ENCODE data around the gene ZBTB16. TPM values are rescaled to one million over a fixed set of nuclear protein-coding genes. Genes with fewer than 3 reads are reported as not detected.

ZBTB16 gene
- polyA plus RNA-seq, 1 experiment = not detected

DNA sequence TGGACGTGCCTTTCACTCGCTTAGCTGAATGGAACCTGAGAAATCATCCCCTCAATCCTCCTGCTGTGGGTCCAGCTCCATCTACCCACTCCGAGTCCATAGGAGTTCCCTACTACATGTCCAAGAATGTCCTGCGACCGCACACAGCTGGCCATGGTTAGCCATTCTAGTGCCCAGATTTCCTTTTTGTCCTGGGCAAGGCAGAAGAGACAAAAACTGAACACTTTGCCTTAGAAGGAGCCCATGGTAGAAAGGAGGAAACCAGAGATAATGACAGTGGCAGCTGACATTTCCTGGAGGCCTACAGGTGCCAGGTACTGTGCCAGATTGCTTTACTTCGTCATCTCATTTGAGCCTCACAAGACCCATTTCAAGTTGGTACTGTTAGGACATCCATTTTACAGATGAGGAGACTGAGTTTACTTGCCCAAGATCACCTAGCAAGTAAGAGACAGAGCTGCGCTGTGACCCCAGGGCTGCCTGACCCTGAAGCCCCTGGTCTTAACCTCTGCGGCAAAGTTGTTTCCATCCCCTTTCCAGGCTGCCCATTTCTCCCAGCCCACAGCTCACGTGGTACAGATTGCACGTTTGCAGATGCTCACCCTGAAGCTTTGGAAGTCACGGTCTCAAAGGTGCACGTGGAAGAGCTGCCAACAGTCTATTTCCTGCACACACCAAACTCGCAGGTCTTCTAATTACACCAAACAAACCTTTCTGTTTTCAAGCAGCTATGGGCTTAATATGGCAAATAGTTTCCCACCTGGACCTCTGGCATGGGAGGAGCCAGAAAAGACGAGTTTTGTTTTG is 112.7 kb downstream of the ZBTB16 start:
- no peak overlapping the region for H3K4me3 ChIP-seq (ENCODE audit: low read depth, low read length)
- TF ChIP-seq, protein P1, sequence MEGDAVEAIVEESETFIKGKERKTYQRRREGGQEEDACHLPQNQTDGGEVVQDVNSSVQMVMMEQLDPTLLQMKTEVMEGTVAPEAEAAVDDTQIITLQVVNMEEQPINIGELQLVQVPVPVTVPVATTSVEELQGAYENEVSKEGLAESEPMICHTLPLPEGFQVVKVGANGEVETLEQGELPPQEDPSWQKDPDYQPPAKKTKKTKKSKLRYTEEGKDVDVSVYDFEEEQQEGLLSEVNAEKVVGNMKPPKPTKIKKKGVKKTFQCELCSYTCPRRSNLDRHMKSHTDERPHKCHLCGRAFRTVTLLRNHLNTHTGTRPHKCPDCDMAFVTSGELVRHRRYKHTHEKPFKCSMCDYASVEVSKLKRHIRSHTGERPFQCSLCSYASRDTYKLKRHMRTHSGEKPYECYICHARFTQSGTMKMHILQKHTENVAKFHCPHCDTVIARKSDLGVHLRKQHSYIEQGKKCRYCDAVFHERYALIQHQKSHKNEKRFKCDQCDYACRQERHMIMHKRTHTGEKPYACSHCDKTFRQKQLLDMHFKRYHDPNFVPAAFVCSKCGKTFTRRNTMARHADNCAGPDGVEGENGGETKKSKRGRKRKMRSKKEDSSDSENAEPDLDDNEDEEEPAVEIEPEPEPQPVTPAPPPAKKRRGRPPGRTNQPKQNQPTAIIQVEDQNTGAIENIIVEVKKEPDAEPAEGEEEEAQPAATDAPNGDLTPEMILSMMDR (IDR thresholded peaks at IDR 0.05; ENCODE audit: low read depth, low read length) = no peak
- DNase-seq (ENCODE audit: low read depth, low spot score) = no peak
- H3K9me3 ChIP-seq (ENCODE audit: control insufficient read depth, insufficient read depth, low read length) = no peaks in the 10 kb centered on the region
- no peak overlapping the region for H3K27ac ChIP-seq (ENCODE audit: low read depth, low read length)
- H3K27me3 ChIP-seq (ENCODE audit: control insufficient read depth, insufficient read depth, low read length) = peaks cover 52% of the 10 kb centered on the region
- ChIA-PET POLR2A (no interaction called here), CTCF (no interaction called here)

DNA sequence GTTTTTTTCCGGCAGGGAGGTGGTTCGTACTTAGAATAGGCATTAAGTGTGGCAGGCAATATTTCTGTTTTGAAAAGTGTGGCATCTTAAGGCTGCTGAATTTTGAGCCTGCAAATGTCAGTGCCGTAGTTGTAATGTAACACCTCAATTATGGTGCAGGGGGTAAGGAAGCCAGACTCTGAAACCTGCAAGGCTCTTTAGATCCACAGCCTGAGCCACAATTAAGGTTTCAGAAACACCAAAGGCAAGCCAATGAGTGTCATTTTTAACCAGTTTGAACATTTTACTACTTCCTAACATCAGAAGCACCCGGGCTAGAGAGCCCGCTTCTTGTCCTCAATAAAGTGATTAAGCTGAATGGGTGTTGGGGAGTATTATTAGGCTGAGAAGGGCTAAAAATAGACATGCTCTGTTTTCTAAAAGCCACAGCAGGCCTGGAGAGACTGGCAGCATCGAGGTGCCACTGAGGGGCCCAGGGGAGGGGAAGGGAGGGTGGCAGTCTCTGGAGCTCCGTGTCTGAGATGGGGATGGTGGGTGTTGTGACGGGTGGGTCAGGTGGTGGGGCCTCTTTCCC is 113.4 kb downstream of the ZBTB16 start:
- ChIA-PET CTCF (no interaction called here), POLR2A (no interaction called here)
- H3K9me3 ChIP-seq (ENCODE audit: control insufficient read depth, insufficient read depth, low read length) = no peaks in the 10 kb centered on the region
- H3K27ac ChIP-seq (ENCODE audit: low read depth, low read length) = no peak overlapping the region
- TF ChIP-seq, protein P1 (IDR thresholded peaks at IDR 0.05; ENCODE audit: low read depth, low read length) = no peak
- H3K4me3 ChIP-seq (ENCODE audit: low read depth, low read length) = no peak overlapping the region
- peaks cover 49% of the 10 kb centered on the region for H3K27me3 ChIP-seq (ENCODE audit: control insufficient read depth, insufficient read depth, low read length)
- DNase-seq (ENCODE audit: low read depth, low spot score) = no peak

DNA sequence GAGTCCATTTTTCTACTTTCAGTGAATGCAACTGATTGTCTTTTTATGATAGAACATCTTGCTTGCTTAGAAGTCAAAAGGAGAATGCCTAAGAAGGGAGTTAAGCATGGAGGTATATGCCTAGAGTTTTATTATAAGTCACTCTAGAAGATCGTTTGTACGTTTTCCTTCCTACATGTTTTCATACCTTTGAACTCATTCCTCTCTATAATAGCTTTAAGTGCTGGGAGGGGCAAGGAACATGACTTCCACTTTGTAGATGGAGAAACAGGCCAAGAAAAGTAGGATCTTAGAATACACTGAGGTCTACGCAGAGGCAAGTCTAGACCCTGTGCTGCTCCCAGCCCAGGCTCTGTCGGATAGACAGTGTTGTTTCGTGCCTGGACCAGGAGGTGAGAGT is 114.3 kb downstream of the ZBTB16 start:
- TF ChIP-seq, protein P1 (IDR thresholded peaks at IDR 0.05; ENCODE audit: low read depth, low read length) = no peak
- no peak overlapping the region for H3K4me3 ChIP-seq (ENCODE audit: low read depth, low read length)
- peaks cover 43% of the 10 kb centered on the region for H3K27me3 ChIP-seq (ENCODE audit: control insufficient read depth, insufficient read depth, low read length)
- POLR2A ChIA-PET = no interaction called here
- no peak overlapping the region for H3K27ac ChIP-seq (ENCODE audit: low read depth, low read length)
- no peak for DNase-seq (ENCODE audit: low read depth, low spot score)
- CTCF ChIA-PET = interaction anchor here (0.9 kb wide), 1 partner anchor 89 kb away, joined by 3 read pairs; no protein-coding TSS in a partner anchor
- no peaks in the 10 kb centered on the region for H3K9me3 ChIP-seq (ENCODE audit: control insufficient read depth, insufficient read depth, low read length)

DNA sequence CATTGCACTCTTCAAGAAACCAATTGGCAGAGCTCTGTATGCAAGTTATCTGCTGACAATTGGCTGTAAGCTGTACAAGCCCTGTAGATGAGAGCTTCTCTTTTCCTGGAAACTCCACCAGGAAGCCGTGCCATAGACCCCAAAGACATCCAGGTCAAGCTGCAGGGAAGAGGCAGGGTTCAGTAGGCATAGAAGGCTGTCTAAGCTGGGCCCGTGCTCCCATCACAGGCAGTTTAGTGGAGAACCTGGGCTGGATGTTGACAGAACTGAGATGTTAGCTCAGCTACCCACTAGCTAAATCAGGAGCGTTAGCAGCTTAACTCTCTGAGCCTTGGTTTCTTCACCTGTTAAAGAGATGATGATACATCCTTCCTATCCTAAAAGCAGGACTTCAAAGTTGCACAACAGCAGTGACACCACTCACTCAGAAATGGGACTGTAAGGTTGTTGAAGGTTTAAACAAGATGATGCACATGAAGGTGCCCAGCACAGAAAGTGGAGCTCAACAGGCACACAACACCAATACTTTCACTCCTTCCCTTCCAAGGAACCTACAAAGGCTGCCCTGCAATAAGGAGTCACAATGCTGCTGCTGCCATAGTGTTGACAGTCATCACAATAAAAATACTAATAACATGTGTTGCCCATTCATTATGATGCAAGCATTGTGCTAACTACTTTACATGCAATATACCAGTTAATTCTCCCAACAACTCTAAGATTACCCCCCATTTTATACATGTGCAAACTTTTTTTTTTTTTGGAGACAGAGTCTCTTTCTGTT is 115.4 kb downstream of the ZBTB16 start:
- peaks cover 38% of the 10 kb centered on the region for H3K27me3 ChIP-seq (ENCODE audit: control insufficient read depth, insufficient read depth, low read length)
- POLR2A ChIA-PET = no interaction called here
- H3K27ac ChIP-seq (ENCODE audit: low read depth, low read length) = no peak overlapping the region
- CTCF ChIA-PET = interaction anchor here (0.9 kb wide), 1 partner anchor 88 kb away, joined by 3 read pairs; no protein-coding TSS in a partner anchor
- no peak overlapping the region for H3K4me3 ChIP-seq (ENCODE audit: low read depth, low read length)
- TF ChIP-seq, protein P1 (IDR thresholded peaks at IDR 0.05; ENCODE audit: low read depth, low read length) = no peak
- H3K9me3 ChIP-seq (ENCODE audit: control insufficient read depth, insufficient read depth, low read length) = no peaks in the 10 kb centered on the region
- no peak for DNase-seq (ENCODE audit: low read depth, low spot score)
